Mammary epithelial cell (primary cell): ENCODE measurements around the gene SPECC1L.
"Not testable (repeated sequence)": the region's sequence is repeated elsewhere in the genome, so short reads cannot be mapped to it uniquely, and the experiment has no call there.

Experiments
- EZH2 ChIP-seq: IDR thresholded peaks from 2 replicates; pipeline ENCODE4 v1.6.1; 2012; ENCODE audit warnings: low read length, inconsistent platforms, borderline replicate concordance
- TF ChIP-seq, protein P1 (sequence below), 2 donors: IDR thresholded peaks in 1 of 2; conservative IDR thresholded peaks in 1 of 2; 2 replicates each; pipeline ENCODE4 v1.5.1; 2011 to 2012; ENCODE audit warnings: inconsistent platforms in 2 of 2, low read length in 2 of 2, mild to moderate bottlenecking in 2 of 2, control low read depth in 1 of 2, low read depth in 1 of 2; ENCODE audit not compliant: insufficient read depth in 1 of 2; ENCODE audit errors: extremely low read depth in 1 of 2

GRCh38 chr22:24273031-24273430, 2.4 kb downstream of the SPECC1L start:
- TF ChIP-seq, protein P1, sequence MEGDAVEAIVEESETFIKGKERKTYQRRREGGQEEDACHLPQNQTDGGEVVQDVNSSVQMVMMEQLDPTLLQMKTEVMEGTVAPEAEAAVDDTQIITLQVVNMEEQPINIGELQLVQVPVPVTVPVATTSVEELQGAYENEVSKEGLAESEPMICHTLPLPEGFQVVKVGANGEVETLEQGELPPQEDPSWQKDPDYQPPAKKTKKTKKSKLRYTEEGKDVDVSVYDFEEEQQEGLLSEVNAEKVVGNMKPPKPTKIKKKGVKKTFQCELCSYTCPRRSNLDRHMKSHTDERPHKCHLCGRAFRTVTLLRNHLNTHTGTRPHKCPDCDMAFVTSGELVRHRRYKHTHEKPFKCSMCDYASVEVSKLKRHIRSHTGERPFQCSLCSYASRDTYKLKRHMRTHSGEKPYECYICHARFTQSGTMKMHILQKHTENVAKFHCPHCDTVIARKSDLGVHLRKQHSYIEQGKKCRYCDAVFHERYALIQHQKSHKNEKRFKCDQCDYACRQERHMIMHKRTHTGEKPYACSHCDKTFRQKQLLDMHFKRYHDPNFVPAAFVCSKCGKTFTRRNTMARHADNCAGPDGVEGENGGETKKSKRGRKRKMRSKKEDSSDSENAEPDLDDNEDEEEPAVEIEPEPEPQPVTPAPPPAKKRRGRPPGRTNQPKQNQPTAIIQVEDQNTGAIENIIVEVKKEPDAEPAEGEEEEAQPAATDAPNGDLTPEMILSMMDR (conservative IDR thresholded peaks at IDR 0.05 in 1 of 2, IDR thresholded peaks at IDR 0.05 in 1 of 2; ENCODE audit: extremely low read depth in 1 of 2, insufficient read depth in 1 of 2, low read depth in 1 of 2, low read length in 2 of 2): not testable (repeated sequence)
- TF ChIP-seq EZH2: not testable (repeated sequence)
